Ureter (tissue), 1 donor: ENCODE results near the gene MYO1H. TPM values are rescaled to one million over a fixed set of nuclear protein-coding genes. Genes with fewer than 3 reads are reported as not detected.
"Not testable (repeated sequence)": the region's sequence is repeated elsewhere in the genome, so short reads cannot be mapped to it uniquely, and the experiment has no call there.

Experiments
- DNase-seq: peaks from one replicate; pipeline ENCODE4 v3.0.0-alpha.2; 2020; ENCODE audit warnings: low spot score
- total RNA-seq: library from RNA; stranded (reverse); gene quantifications from one replicate; pipeline ENCODE4 v1.2.4, GENCODE V29; 2023
- donor health status: DM: yes; HTN: yes; CAD: no.

The MYO1H gene
- total RNA-seq, 1 donor from 2014 or later, result not detected

- DNase-seq, result not testable (repeated sequence)
Observed at GRCh38 chr12:109473526-109474270, 126.0 kb downstream of the MYO1H start.

DNA sequence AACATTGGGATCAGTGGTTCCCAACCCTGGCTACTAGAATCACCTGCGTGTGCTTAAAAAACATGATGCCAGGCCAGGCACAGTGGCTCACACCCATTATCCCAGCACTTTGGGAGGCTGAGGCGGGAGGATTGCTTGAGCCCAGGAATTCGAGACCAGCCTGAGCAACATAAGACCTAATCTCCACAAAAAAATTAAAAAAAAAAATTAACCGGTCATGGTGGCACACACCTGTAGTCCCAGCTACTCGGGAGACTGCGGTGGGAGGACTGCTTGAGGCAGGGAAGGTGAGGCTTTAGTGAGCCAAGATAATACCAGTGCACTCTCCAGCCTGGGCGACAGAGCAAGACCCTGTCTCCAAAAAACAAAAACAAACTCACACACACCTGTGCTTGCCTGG, 127.4 kb downstream of the MYO1H start:
- no peak for DNase-seq

DNA sequence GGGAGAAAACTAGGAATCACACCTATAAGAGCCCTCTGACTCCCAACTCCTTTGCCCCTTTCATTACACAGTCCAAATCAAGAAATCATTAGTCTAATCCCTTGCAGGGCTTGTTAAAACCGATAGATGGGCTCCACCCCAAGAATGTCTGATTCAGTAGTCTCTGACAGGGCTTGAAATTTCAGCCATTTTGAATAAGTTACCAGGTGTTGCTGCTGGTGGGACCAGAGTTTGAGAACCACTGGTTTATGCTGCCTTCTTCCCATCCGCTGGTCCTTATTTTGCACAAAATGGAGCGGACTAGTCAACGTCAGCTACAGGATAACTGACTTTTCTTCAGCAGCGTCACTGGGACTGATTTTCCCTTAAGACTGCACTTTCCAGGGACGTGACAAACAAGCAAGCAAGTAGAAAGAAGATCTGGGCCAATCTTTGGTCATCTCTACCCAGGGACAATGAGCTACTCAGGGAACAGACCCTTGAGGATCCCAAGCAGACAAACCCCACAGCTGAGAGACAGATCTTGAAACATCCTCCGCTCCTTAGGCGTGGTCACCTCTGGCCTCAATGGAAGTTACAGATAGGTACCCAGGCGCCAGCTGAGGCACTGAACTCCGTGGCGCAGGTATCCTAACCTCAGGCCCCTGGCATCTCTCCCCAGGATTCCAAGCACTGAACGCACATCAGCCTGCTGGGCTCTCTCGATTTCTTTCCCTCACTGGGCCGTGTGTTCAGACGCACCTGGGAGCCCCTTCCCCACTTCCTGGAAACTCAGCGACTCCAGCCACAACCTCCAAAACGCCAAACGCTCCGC, 128.5 kb downstream of the MYO1H start:
- no peak for DNase-seq

DNA sequence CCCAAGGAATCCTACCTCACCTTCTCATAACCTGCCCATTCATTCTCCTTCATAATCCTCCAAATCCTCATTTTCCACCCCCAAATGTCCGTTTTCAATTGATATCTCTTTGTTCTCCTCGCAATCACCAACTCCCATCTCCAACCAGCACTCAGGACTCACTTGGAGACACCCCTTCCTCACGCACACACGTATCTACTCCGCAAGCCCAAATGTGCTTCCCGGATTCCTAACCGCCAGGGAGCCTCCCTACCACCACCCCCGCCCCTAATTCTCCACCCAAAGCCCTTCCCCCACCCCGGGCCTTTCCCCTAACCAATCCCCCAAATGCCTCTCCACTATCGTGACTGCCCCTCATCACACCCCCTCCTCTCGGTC, 129.1 kb downstream of the MYO1H start:
- no peak for DNase-seq

DNA sequence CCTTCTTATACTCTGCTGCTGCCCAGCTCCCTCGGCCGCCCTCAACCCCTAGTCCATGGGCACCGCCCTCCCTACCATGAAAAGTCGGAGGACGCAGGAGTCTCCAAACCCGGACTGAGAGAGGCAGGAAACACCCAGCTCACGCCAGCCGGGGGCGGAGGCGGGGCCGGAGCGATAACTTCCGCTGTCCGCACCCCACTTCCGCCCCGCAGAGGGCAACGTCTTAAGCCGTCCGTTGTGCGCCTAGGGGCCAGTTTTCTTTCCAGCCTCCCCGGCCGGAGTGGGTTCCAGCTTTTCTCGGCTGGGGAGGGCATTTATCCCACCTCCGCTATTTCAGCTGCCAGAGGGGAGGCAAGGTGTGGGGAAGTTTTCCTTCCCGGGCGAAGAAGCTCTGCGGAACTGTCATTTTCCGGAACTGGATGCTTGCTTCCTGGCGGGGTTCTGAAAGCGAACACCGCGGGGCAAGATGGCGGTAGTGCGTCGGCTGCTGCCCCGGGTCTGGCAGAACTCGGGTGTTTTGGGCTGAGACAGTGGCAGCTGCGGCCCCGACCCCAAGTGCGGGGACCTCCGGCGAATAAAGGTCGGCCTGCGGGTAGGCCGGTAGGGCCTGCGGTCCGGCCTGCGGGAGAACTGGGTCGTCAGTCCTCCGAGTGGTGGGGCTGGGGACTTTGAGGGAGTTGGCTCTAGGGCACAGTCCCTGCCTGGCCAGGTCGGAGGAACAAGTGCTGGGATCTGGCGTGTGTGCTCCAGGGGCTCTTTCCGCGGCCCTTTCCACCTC, 129.7 kb downstream of the MYO1H start, which contains the start of the genes KCTD10 and UBE3B:
Gene KCTD10 (minus strand): TSS at position 116 of the 778 bp plus-strand sequence. CDS start 38 bp downstream, at position 78.
Gene UBE3B (plus strand): TSS at position 450 of the 778 bp plus-strand sequence. CDS start 5,918 bp downstream, outside the sequence.
- peak; percentile 92 for DNase-seq

- DNase-seq, result no peak
Observed at GRCh38 chr12:109477963-109478315, 130.2 kb downstream of the MYO1H start.

DNA sequence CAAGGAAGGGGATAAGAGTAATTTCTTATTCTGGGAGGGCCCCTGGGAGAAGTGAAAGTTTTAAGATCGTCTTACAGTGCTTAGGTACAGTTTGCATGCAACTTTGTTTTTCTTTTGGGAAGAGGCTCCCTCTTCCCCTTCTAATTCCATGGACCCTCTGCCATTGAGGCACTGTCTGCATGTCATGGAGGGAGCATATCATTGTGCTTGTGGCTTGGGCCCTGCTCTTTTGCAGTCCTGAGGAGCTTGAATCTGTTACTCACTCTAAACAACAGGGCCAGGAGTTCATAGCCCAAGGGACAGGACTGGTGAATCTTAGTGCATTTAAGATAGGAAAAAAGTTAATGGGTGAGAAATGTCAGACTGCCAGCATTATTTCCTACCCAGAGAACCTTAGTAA, 132.1 kb downstream of the MYO1H start:
- DNase-seq, result no peak

DNA sequence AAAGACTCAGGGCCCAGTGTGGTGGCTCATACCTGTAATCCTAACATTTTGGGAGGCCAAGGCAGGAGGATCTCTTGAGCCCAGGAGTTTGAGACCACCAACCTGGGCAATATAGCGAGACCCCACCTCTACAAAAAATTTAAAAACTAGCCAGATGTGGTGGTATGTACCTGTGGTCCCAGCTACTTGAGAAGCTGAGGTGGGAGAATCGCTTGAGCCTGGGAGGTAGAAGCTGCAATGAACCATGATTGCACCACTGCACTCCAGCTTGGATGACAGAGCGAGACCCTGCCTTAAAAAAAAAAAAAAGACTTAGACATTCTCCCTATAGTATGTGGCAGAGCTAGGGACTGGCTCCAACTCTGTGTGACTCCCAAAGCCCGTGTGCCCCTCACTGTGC, 132.7 kb downstream of the MYO1H start:
- DNase-seq, result no peak

GRCh38 chr12:109481863-109482262, 134.2 kb downstream of the MYO1H start:
- DNase-seq, result no peak

- DNase-seq, result no peak
Observed at GRCh38 chr12:109482491-109482890, 134.8 kb downstream of the MYO1H start.

GRCh38 chr12:109482894-109483293, 135.2 kb downstream of the MYO1H start:
- no peak for DNase-seq

- no peak for DNase-seq
Observed at GRCh38 chr12:109483346-109483745, 135.6 kb downstream of the MYO1H start.

GRCh38 chr12:109485201-109485600, 137.5 kb downstream of the MYO1H start:
- no peak for DNase-seq

DNA sequence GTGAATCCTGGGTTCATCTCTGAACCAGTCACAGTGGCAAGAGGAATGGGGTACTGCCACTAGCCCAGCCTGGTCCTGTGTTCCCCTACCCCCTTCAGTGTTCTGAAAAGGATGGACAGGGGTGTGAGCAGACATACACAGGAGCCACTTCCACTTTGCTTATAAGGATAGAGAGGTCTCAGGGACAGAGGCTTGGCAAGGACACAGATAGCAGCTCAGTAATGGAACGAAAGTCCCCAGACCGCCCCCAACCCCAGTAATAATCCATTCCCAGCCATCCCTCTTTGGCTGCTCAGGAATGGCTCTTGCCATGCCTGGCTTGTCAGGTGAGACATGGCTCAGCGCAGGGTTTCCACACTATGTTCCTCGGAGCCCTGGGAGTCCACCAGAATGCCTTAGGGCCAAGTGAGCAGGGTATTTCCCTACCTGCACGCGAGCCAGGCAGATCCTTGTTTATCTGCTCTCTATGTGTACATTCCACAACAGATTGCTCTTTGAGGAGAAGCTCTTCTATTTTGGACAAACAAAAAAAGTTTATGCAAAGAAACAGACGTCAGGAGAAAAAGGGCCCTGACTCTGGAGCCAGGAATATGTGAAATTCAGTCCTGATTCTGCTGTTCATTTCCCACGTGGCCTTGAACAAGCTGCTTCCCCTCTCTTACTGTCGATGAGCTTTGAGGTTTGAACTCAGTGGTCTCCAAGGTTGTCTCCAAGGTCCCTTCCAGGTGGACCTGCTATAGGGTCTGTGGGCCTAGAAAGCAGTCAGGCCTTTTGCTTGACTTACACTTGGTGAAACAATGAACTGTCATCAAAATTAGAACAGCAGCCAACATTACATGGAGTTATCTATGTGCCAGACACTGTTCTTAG, 139.7 kb downstream of the MYO1H start:
- no peak for DNase-seq

GRCh38 chr12:109488051-109488665, 140.5 kb downstream of the MYO1H start:
- no peak for DNase-seq

- no peak for DNase-seq
Observed at GRCh38 chr12:109489016-109489954, 141.6 kb downstream of the MYO1H start.

DNA sequence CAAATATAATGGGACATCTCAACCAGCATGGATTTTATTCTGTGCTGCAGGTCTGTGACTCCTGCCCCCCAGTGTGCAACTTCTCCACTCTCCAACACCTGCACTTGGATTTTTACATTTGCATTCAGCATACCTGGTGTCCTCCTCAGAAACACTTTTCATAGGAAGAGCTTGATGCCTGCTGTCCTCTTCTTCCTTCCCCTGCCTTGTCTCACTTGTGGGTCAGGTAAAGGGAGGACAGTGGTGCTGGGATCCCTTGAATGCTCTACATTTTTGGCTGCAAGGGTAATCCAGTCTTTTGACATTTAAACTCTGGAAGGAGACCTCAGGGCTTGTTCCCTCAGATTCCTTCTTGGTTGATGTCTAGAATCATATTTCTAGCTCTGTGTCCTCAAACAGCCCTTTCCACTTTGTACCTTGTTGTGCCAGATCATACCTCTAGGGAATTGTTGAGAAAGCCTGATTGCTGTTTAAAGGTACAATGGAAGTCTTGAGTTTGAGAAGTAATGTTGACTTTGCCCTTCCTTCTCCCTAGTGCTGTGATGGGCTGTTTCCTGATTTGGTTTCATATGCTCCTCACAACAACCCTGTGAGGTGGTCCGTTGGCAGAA, 142.4 kb downstream of the MYO1H start:
- DNase-seq, result no peak

- no peak for DNase-seq
Observed at GRCh38 chr12:109491671-109492070, 144.0 kb downstream of the MYO1H start.

GRCh38 chr12:109492371-109492770, 144.7 kb downstream of the MYO1H start:
- no peak for DNase-seq
